GM12801 (cell line): ENCODE data around the gene NPAS2.

Experiments used
- CTCF ChIP-seq: IDR thresholded peaks from one replicate; pipeline ENCODE4 v1.5.1; 2011; ENCODE audit warnings: control low read depth; ENCODE audit not compliant: insufficient read length; ENCODE audit errors: extremely low read depth

NPAS2 gene

GRCh38 chr2:100986157-100986556 lies 166.2 kb downstream of the NPAS2 start:
- no peak for TF ChIP-seq CTCF

- TF ChIP-seq CTCF: no peak
Observed at GRCh38 chr2:100987536-100987935, 167.6 kb downstream of the NPAS2 start.

GRCh38 chr2:100987974-100988373 lies 168.0 kb downstream of the NPAS2 start:
- TF ChIP-seq CTCF: no peak

- TF ChIP-seq CTCF: no peak
Observed at GRCh38 chr2:100988630-100989417, 168.9 kb downstream of the NPAS2 start.

- TF ChIP-seq CTCF: no peak
Observed at GRCh38 chr2:100989666-100990065, 169.7 kb downstream of the NPAS2 start.

- no peak for TF ChIP-seq CTCF
Observed at GRCh38 chr2:100990166-100990565, 170.2 kb downstream of the NPAS2 start.

- TF ChIP-seq CTCF: no peak
Observed at GRCh38 chr2:100990650-100991403, 170.9 kb downstream of the NPAS2 start.
